H1 (cell line): ENCODE measurements around the gene TACC2. TPM values are rescaled to one million over a fixed set of nuclear protein-coding genes. Genes with fewer than 3 reads are reported as not detected.

Source experiments
- CTCF ChIA-PET: fragments of 300-600 bp; sonication (Branson Sonifier 250); formaldehyde crosslinking; loops from one replicate; lab custom pipeline; 2021; ENCODE audit not compliant: partially characterized antibody; lab: Charles Lee
- POLR2A ChIA-PET: fragments of 300-600 bp; sonication (Branson Sonifier 250); formaldehyde crosslinking; loops from one replicate; lab custom pipeline; 2021; ENCODE audit warnings: inconsistent platforms; ENCODE audit not compliant: partially characterized antibody; lab: Charles Lee
- DNase-seq, 2 experiments: peaks; one replicate each; pipeline versions ENCODE4 v3.0.0 to v3.0.0-alpha.2; 2010 to 2022; ENCODE audit warnings: low spot score in 2 of 2, low read depth in 1 of 2, mixed read lengths in 1 of 2
- FAIRE-seq: peaks from 2 replicates; lab custom pipeline; 2011; peaks lifted over from hg19 to GRCh38; lab: Jason Lieb, UNC
- H2AFZ ChIP-seq: 2 replicates; pipeline ENCODE4 v1.8.1; 2012; ENCODE audit warnings: low read length, inconsistent platforms
- H2AK5ac ChIP-seq: 2 replicates; pipeline ENCODE4 v1.6.1; 2013; ENCODE audit warnings: low read depth, low read length
- H2BK120ac ChIP-seq: replicated peaks from 2 replicates; pipeline ENCODE3; 2013; ENCODE audit warnings: low read depth, low read length, inconsistent platforms
- H2BK12ac ChIP-seq: 2 replicates; pipeline ENCODE4 v1.6.1; 2013; ENCODE audit warnings: low read depth, low read length
- H2BK15ac ChIP-seq: 2 replicates; pipeline ENCODE4 v1.6.1; 2013; ENCODE audit warnings: low read length
- H2BK20ac ChIP-seq: 2 replicates; pipeline ENCODE4 v1.6.1; 2013; ENCODE audit warnings: low read length
- H2BK5ac ChIP-seq: 2 replicates; pipeline ENCODE4 v1.6.1; 2013; ENCODE audit warnings: low read depth, low read length
- H3K14ac ChIP-seq: 2 replicates; pipeline ENCODE4 v1.6.1; 2013; ENCODE audit warnings: inconsistent platforms; ENCODE audit not compliant: insufficient read length
- H3K18ac ChIP-seq: 2 replicates; pipeline ENCODE4 v1.6.1; 2013; ENCODE audit warnings: low read length; ENCODE audit errors: extremely low read depth
- H3K23ac ChIP-seq: 2 replicates; pipeline ENCODE4 v1.6.1; 2013; ENCODE audit warnings: inconsistent platforms; ENCODE audit not compliant: insufficient read length
- H3K23me2 ChIP-seq: 2 replicates; pipeline ENCODE4 v1.6.1; 2013; ENCODE audit warnings: low read depth, low read length
- H3K27ac ChIP-seq: 2 replicates; pipeline ENCODE4 v1.6.1; 2011; ENCODE audit warnings: low read depth, low read length, inconsistent platforms
- H3K27me3 ChIP-seq, 4 experiments: replicated peaks in 1 of 4; 1 replicate in 1 of 4; 2 replicates in 3 of 4; pipeline versions ENCODE4 v1.6.1 to v1.8.1; 2011 to 2013; ENCODE audit warnings: low read length in 3 of 4, mild to moderate bottlenecking in 3 of 4, inconsistent platforms in 2 of 4, mixed read lengths in 2 of 4, moderate library complexity in 1 of 4; ENCODE audit not compliant: control insufficient read depth in 3 of 4, insufficient read depth in 3 of 4; ENCODE audit errors: extremely low read depth in 1 of 4
- H3K36me3 ChIP-seq, 4 experiments: 2 replicates each; pipeline versions ENCODE4 v1.6.1 to v1.8.1; 2011 to 2013; ENCODE audit warnings: mild to moderate bottlenecking in 4 of 4, low read length in 3 of 4, moderate library complexity in 2 of 4, control low read depth in 1 of 4, inconsistent platforms in 1 of 4; ENCODE audit not compliant: insufficient read depth in 4 of 4, control insufficient read depth in 2 of 4
- H3K4ac ChIP-seq: replicated peaks from 2 replicates; pipeline ENCODE3; 2013; ENCODE audit warnings: low read length, low read depth, mixed read lengths, inconsistent platforms; ENCODE audit not compliant: insufficient read length
- H3K4me1 ChIP-seq, 4 experiments: replicated peaks in 1 of 4; 1 replicate in 1 of 4; 2 replicates in 3 of 4; pipeline versions ENCODE4 v1.6.1 to v1.8.1; 2011 to 2013; ENCODE audit warnings: low read length in 3 of 4, inconsistent platforms in 2 of 4, mixed read lengths in 1 of 4; ENCODE audit not compliant: insufficient read depth in 4 of 4, control insufficient read depth in 3 of 4
- H3K4me2 ChIP-seq, 2 experiments: 2 replicates each; pipeline versions ENCODE4 v1.6.1 to v1.8.1; 2011 to 2013; ENCODE audit warnings: low read depth in 2 of 2, low read length in 2 of 2, control low read depth in 1 of 2, inconsistent platforms in 1 of 2, mild to moderate bottlenecking in 1 of 2; ENCODE audit not compliant: insufficient read depth in 1 of 2
- H3K4me3 ChIP-seq, 4 experiments: fragments of 200-600, 300-600 bp in 1 of 4; sonication (generic), shearing (Covaris generic), sonication (Bioruptor Twin) in 1 of 4; 2 replicates each; pipeline versions ENCODE4 v1.5.1 to v1.8.1; 2011 to 2016; ENCODE audit warnings: low read length in 4 of 4, low read depth in 3 of 4, control low read depth in 2 of 4, inconsistent platforms in 2 of 4, mild to moderate bottlenecking in 2 of 4, mixed read lengths in 1 of 4, moderate library complexity in 1 of 4; ENCODE audit not compliant: insufficient read depth in 2 of 4; ENCODE audit errors: extremely low read depth in 1 of 4
- H3K56ac ChIP-seq: replicated peaks from 2 replicates; pipeline ENCODE3; 2013; ENCODE audit warnings: low read depth, mild to moderate bottlenecking, mixed read lengths, low read length, inconsistent platforms; ENCODE audit not compliant: insufficient read length
- H3K79me1 ChIP-seq: 2 replicates; pipeline ENCODE4 v1.6.1; 2013; ENCODE audit warnings: low read depth, low read length, control low read depth
- H3K79me2 ChIP-seq, 2 experiments: 2 replicates each; pipeline versions ENCODE4 v1.6.1 to v1.8.1; 2012 to 2013; ENCODE audit warnings: low read length in 2 of 2, mild to moderate bottlenecking in 2 of 2, inconsistent platforms in 1 of 2; ENCODE audit not compliant: insufficient read depth in 2 of 2, control insufficient read depth in 1 of 2
- H3K9ac ChIP-seq, 4 experiments: replicated peaks in 1 of 4; 1 replicate in 1 of 4; 2 replicates in 3 of 4; pipeline versions ENCODE4 v1.6.1 to v1.8.1; 2011 to 2013; ENCODE audit warnings: low read depth in 3 of 4, low read length in 3 of 4, control low read depth in 2 of 4, mild to moderate bottlenecking in 2 of 4, moderate library complexity in 2 of 4, inconsistent platforms in 1 of 4; ENCODE audit errors: extremely low read depth in 1 of 4
- H3K9me3 ChIP-seq, 2 experiments: 2 replicates each; pipeline versions ENCODE4 v1.6.1 to v1.8.1; 2012 to 2013; ENCODE audit warnings: mild to moderate bottlenecking in 2 of 2, moderate library complexity in 2 of 2, control low read depth in 1 of 2, inconsistent platforms in 1 of 2, low read depth in 1 of 2, low read length in 1 of 2, mixed read lengths in 1 of 2; ENCODE audit not compliant: insufficient read depth in 2 of 2
- H4K20me1 ChIP-seq, 2 experiments: replicated peaks in 1 of 2; 2 replicates each; pipeline versions ENCODE3 to v1.8.1; 2011 to 2013; ENCODE audit warnings: inconsistent platforms in 2 of 2, low read length in 2 of 2, mild to moderate bottlenecking in 1 of 2; ENCODE audit not compliant: insufficient read depth in 2 of 2, control insufficient read depth in 1 of 2
- H4K5ac ChIP-seq: 2 replicates; pipeline ENCODE4 v1.6.1; 2013; ENCODE audit warnings: low read length, low read depth, mixed read lengths, inconsistent platforms; ENCODE audit not compliant: insufficient read length
- H4K8ac ChIP-seq: 2 replicates; pipeline ENCODE4 v1.8.0; 2013; ENCODE audit warnings: mild to moderate bottlenecking, moderate library complexity, low read length, inconsistent platforms; ENCODE audit not compliant: insufficient read depth; ENCODE audit errors: extremely low read depth
- H4K91ac ChIP-seq: replicated peaks from 2 replicates; pipeline ENCODE3; 2013; ENCODE audit warnings: low read length, mixed read lengths, inconsistent platforms; ENCODE audit not compliant: insufficient read length
- HDAC2 ChIP-seq, 2 experiments: fragments of 300-600 bp in 1 of 2; sonication (generic) in 1 of 2; IDR thresholded peaks; 2 replicates each; pipeline ENCODE4 v1.6.1; 2011 to 2012; ENCODE audit warnings: low read depth in 2 of 2, low read length in 2 of 2, mild to moderate bottlenecking in 2 of 2, moderate library complexity in 2 of 2, borderline replicate concordance in 1 of 2, inconsistent platforms in 1 of 2
- JUN ChIP-seq: IDR thresholded peaks from 2 replicates; pipeline ENCODE4 v1.6.1; 2011; ENCODE audit warnings: low read depth, mild to moderate bottlenecking, improper control_type of control experiment, low read length
- RAD21 ChIP-seq, 2 experiments: IDR thresholded peaks in 1 of 2; conservative IDR thresholded peaks in 1 of 2; 2 replicates each; pipeline ENCODE4 v1.6.1; 2011; ENCODE audit warnings: low read depth in 2 of 2, low read length in 2 of 2, improper control_type of control experiment in 1 of 2, inconsistent platforms in 1 of 2, mild to moderate bottlenecking in 1 of 2, moderate library complexity in 1 of 2
- WGBS, 2 experiments: shearing (Covaris generic) in 1 of 2; methylation state at CpG; one replicate each; pipeline versions ENCODE4 v1.1.6 to v1.1.7; 2013 to 2015; ENCODE audit warnings: low lambda C conversion rate in 2 of 2, mixed read lengths in 2 of 2, inconsistent platforms in 1 of 2, low coverage in 1 of 2, missing lambda C conversion rate in 1 of 2; ENCODE audit not compliant: insufficient replicate concordance in 2 of 2, insufficient coverage in 1 of 2, insufficient read length in 1 of 2; ENCODE audit errors: extremely low coverage in 1 of 2, missing lambda C conversion rate in 1 of 2; 5-methylcytosine and 5-hydroxymethylcytosine counted together
- polyA plus RNA-seq, 7 experiments: library from polyadenylated mRNA; depleted of rRNA in 3 of 7; stranded (reverse) in 5 of 7; unstranded in 2 of 7; fragments of >200 nt in 5 of 7; fragments of 200-250 nt in 2 of 7; gene quantifications; 1 replicate in 5 of 7; 2 replicates in 1 of 7; 4 replicates in 1 of 7; pipeline versions ENCODE4 v1.2.1 to v1.2.3, GENCODE V29; 2011 to 2013; ENCODE audit warnings: missing spikeins in 2 of 7, mixed read lengths in 2 of 7
- total RNA-seq: library from RNA; stranded (reverse); fragmentation: NEBNext Ultra II Directional; extraction: Animal tissue kit (Norgen Biotek cat#: 25700); gene quantifications from 2 replicates; pipeline ENCODE4 v1.2.1, GENCODE V29; 2021
- TF ChIP-seq, protein P1 (sequence below): IDR thresholded peaks from 2 replicates; pipeline ENCODE4 v1.6.1; 2012; ENCODE audit warnings: low read length, inconsistent platforms

The TACC2 gene
- total and polyA plus RNA-seq, 2 of the 8 experiments (the other 6 are each of a cell fraction or from before 2014, with no cell fraction given) = 21.2 to 46.6 TPM

DNA sequence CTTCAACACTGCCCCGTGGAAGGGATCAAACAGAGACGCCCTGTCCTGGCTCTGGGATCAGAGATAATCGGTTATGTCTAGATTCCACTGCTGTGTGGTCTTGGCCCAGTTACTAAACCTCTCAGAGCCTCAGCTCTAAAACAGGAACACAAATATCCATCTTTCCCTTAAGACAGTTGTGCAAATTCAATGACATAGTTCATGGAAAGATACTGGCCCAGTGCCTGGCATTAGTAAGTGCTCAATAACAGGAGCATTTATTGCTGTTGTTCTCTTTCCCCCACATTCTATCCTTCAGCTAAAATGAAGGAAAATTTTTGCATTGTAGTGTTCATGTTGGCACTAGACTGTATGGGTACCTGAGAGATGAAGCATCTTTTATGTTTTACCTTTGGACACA, 58.6 kb downstream of the TACC2 start:
- H2BK20ac ChIP-seq = no peak overlapping the region
- no peak overlapping the region for H3K4me2 ChIP-seq
- POLR2A ChIA-PET = no interaction called here
- H3K36me3 ChIP-seq = no peaks in the 10 kb centered on the region; a peak in 1 of 8 replicates
- H2BK15ac ChIP-seq = no peak overlapping the region
- no peaks in the 10 kb centered on the region for H3K79me1 ChIP-seq
- H3K79me2 ChIP-seq = no peaks in the 10 kb centered on the region
- H4K91ac ChIP-seq = no peak overlapping the region
- DNase-seq (no peak), FAIRE-seq (no peak)
- no peaks in the 10 kb centered on the region for H3K23me2 ChIP-seq
- no peak overlapping the region for H4K8ac ChIP-seq
- H4K5ac ChIP-seq = no peak overlapping the region
- no peaks in the 10 kb centered on the region for H3K27me3 ChIP-seq
- H2BK12ac ChIP-seq = no peak overlapping the region
- TF ChIP-seq, protein P1, sequence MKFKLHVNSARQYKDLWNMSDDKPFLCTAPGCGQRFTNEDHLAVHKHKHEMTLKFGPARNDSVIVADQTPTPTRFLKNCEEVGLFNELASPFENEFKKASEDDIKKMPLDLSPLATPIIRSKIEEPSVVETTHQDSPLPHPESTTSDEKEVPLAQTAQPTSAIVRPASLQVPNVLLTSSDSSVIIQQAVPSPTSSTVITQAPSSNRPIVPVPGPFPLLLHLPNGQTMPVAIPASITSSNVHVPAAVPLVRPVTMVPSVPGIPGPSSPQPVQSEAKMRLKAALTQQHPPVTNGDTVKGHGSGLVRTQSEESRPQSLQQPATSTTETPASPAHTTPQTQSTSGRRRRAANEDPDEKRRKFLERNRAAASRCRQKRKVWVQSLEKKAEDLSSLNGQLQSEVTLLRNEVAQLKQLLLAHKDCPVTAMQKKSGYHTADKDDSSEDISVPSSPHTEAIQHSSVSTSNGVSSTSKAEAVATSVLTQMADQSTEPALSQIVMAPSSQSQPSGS = no peak
- TF ChIP-seq RAD21 (IDR thresholded peaks at IDR 0.05 in 1 of 2, conservative IDR thresholded peaks at IDR 0.05 in 1 of 2; ENCODE audit: low read depth in 2 of 2, low read length in 2 of 2) = no peak
- TF ChIP-seq JUN = no peak
- no peak for TF ChIP-seq HDAC2 (IDR thresholded peaks at IDR 0.05; ENCODE audit: borderline replicate concordance in 1 of 2, low read depth in 2 of 2, low read length in 2 of 2)
- H3K14ac ChIP-seq = no peak overlapping the region
- H3K9me3 ChIP-seq = no peaks in the 10 kb centered on the region
- peaks cover 3 to 19% (median 15%) of the 10 kb centered on the region in 4 experiments for H3K4me1 ChIP-seq
- H2AK5ac ChIP-seq = no peak overlapping the region
- WGBS, 2 experiments = 83% methylated on average over 3 of the region's 3 CpGs; no CpG with 5 or more reads in 1 of the 2 experiments
- no peak overlapping the region for H3K27ac ChIP-seq
- H3K18ac ChIP-seq = no peak overlapping the region
- no peak overlapping the region for H3K9ac ChIP-seq
- no peak overlapping the region for H2BK120ac ChIP-seq
- no peak overlapping the region for H3K56ac ChIP-seq
- no peaks in the 10 kb centered on the region for H4K20me1 ChIP-seq
- no peak overlapping the region for H3K4ac ChIP-seq
- H2AFZ ChIP-seq = no peak overlapping the region
- CTCF ChIA-PET = interaction anchor here (0.6 to 1.4 kb wide), 3 partner anchors 10 to 65 kb away, joined by 3 to 5 read pairs (median 3); no protein-coding TSS in a partner anchor
- no peak overlapping the region for H3K23ac ChIP-seq
- no peak overlapping the region for H3K4me3 ChIP-seq
- no peak overlapping the region for H2BK5ac ChIP-seq
